T-helper 1 cell (primary cell): ENCODE measurements around the gene TIGD2.

Source experiments
- DNase-seq, 5 donors: peaks; one replicate each; pipeline ENCODE4 v3.0.0-alpha.2; 2012 to 2020
- total RNA-seq, 4 donors: gene quantifications; one replicate each; lab custom pipeline; 2026; lab: John Stamatoyannopoulos, UW

The TIGD2 gene
- total RNA-seq, result 4.7 to 11.7 (median 7.7) reads per million in 4 donors

GRCh38 chr4:89110986-89111832 is at the start of gene TIGD2:
Gene TIGD2, plus strand, starts transcription at chr4:89111533. Its CDS starts 1,442 bp downstream, at chr4:89112975.
- DNase-seq, result peak; percentile 80 to 92 (median 83)

- no peak for DNase-seq
Measured at GRCh38 chr4:89064848-89065247, 46.5 kb upstream of the TIGD2 start.

- DNase-seq, result no peak
Measured at GRCh38 chr4:89067417-89067816, 43.9 kb upstream of the TIGD2 start.

GRCh38 chr4:89069481-89069880 is 41.9 kb upstream of the TIGD2 start:
- DNase-seq, result peak in 1 of 5 donors; percentile 12

- no peak for DNase-seq
Measured at GRCh38 chr4:89070041-89070440, 41.3 kb upstream of the TIGD2 start.

GRCh38 chr4:89071311-89071710 is 40.0 kb upstream of the TIGD2 start:
- no peak for DNase-seq

- no peak for DNase-seq
Measured at GRCh38 chr4:89072921-89073320, 38.4 kb upstream of the TIGD2 start.

GRCh38 chr4:89077761-89078160 is 33.6 kb upstream of the TIGD2 start:
- DNase-seq, result no peak

- DNase-seq, result no peak
Measured at GRCh38 chr4:89078300-89078699, 33.0 kb upstream of the TIGD2 start.

- no peak for DNase-seq
Measured at GRCh38 chr4:89099034-89099433, 12.3 kb upstream of the TIGD2 start.

GRCh38 chr4:89099471-89099870 is 11.9 kb upstream of the TIGD2 start:
- DNase-seq, result no peak

- no peak for DNase-seq
Measured at GRCh38 chr4:89100853-89101252, 10.5 kb upstream of the TIGD2 start.

- DNase-seq, result no peak
Measured at GRCh38 chr4:89101256-89102161, 9.8 kb upstream of the TIGD2 start.

GRCh38 chr4:89105726-89106125 is 5.6 kb upstream of the TIGD2 start:
- no peak for DNase-seq

- DNase-seq, result no peak
Measured at GRCh38 chr4:89108091-89108490, 3.2 kb upstream of the TIGD2 start.

GRCh38 chr4:89109841-89110540 is 1.3 kb upstream of the TIGD2 start:
- no peak for DNase-seq

GRCh38 chr4:89110541-89110985 is 770 bp upstream of the TIGD2 start:
- no peak for DNase-seq

- DNase-seq, result no peak
Measured at GRCh38 chr4:89111833-89112563, 665 bp downstream of the TIGD2 start.

- no peak for DNase-seq
Measured at GRCh38 chr4:89113415-89113814, 2.1 kb downstream of the TIGD2 start.

- DNase-seq, result peak in 1 of 5 donors; percentile 16
Measured at GRCh38 chr4:89114100-89114499, 2.8 kb downstream of the TIGD2 start.

- no peak for DNase-seq
Measured at GRCh38 chr4:89117115-89117514, 5.8 kb downstream of the TIGD2 start.

- no peak for DNase-seq
Measured at GRCh38 chr4:89119166-89119565, 7.8 kb downstream of the TIGD2 start.
